HG02610 (cell line): ENCODE data around the gene PHPT1.
A peak's percentile ranks its signal among the peaks of the same experiment; 100 is the strongest.
"Not testable (repeated sequence)": the region's sequence is repeated elsewhere in the genome, so short reads cannot be mapped to it uniquely, and the experiment has no call there.

Experiments used
- ATAC-seq: cut with Tn5 transposase; IDR thresholded peaks from one replicate; pipeline ENCODE4 v1.9.1; 2021; ENCODE audit warnings: mild to moderate bottlenecking, moderate library complexity; ENCODE audit not compliant: unreplicated experiment

Gene PHPT1

GRCh38 chr9:136882947-136883283, 33.7 kb downstream of the PHPT1 start:
- not testable (repeated sequence) for ATAC-seq

GRCh38 chr9:136883670-136884069, 34.5 kb downstream of the PHPT1 start:
- not testable (repeated sequence) for ATAC-seq

GRCh38 chr9:136885950-136886578, 36.9 kb downstream of the PHPT1 start, which contains the start of gene TRAF2:
Gene TRAF2 (plus strand): TSS chr9:136886516. CDS start chr9:136898741, 12,225 bp downstream.
- peak; percentile 75 for ATAC-seq

GRCh38 chr9:136886610-136887597, 37.7 kb downstream of the PHPT1 start:
- peak; percentile 17 for ATAC-seq

GRCh38 chr9:136888454-136888853, 39.2 kb downstream of the PHPT1 start:
- ATAC-seq: no peak

- ATAC-seq: no peak
Observed at GRCh38 chr9:136889858-136890257, 40.6 kb downstream of the PHPT1 start.

- no peak for ATAC-seq
Observed at GRCh38 chr9:136890661-136891060, 41.5 kb downstream of the PHPT1 start.

GRCh38 chr9:136896027-136896426, 46.8 kb downstream of the PHPT1 start:
- no peak for ATAC-seq

GRCh38 chr9:136898483-136899100, 49.4 kb downstream of the PHPT1 start:
- no peak for ATAC-seq

GRCh38 chr9:136899196-136899595, 50.0 kb downstream of the PHPT1 start:
- ATAC-seq: no peak

- ATAC-seq: no peak
Observed at GRCh38 chr9:136900556-136900955, 51.3 kb downstream of the PHPT1 start.
